Activated CD4-positive, alpha-beta T cell treated with anti-CD3 and anti-CD28 coated beads, Interleukin-2, Interleukin-6, amounts not matched to agents 100 ng/mL and 50 ng/mL, durations not matched to agents 16 hours and 8 hours (primary cell): ENCODE data around the gene HBM.
"Not testable (repeated sequence)": the region's sequence is repeated elsewhere in the genome, so short reads cannot be mapped to it uniquely, and the experiment has no call there.

Experiments used
- DNase-seq: peaks from one replicate; pipeline ENCODE4 v3.0.0-alpha.2; 2020

The HBM gene, protein sequence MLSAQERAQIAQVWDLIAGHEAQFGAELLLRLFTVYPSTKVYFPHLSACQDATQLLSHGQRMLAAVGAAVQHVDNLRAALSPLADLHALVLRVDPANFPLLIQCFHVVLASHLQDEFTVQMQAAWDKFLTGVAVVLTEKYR

DNA sequence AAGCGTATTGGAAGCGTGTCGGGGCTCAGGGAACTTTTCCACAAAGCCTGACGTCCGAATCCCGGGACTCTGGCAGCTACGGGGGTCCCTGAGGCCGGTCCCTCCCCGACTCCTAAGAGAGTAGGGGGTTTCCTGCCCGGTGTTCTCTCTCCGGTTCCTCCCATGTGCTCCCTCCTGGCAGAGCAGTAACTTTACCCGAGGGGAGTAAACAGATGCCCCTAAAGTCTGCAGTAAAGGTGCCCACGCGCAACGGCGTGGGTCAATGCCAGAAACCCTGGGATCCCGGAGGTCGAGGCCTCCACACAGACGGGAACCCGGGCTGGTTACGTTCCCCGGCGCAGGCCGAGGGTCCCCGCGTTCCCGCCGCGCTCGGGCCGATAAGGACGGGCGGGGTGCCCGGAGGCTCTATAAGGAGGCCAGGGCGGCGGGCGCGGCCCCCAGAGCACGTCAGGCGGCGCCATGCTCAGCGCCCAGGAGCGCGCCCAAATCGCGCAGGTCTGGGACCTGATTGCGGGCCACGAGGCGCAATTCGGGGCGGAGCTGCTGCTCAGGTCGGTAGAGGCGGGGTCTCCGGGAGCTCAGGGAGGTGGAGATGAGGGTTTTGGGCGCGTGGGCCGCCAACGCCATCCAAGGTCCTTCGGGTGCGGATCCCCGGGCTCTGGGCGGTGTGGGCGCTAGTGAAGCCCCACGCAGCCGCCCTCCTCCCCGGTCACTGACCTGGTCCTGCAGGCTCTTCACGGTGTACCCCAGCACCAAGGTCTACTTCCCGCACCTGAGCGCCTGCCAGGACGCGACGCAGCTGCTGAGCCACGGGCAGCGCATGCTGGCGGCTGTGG is at the start of gene HBM:
Gene HBM (plus strand): TSS at position 440 of the 836 bp plus-strand sequence. CDS start 20 bp downstream, at position 460.
- no peak for DNase-seq

DNA sequence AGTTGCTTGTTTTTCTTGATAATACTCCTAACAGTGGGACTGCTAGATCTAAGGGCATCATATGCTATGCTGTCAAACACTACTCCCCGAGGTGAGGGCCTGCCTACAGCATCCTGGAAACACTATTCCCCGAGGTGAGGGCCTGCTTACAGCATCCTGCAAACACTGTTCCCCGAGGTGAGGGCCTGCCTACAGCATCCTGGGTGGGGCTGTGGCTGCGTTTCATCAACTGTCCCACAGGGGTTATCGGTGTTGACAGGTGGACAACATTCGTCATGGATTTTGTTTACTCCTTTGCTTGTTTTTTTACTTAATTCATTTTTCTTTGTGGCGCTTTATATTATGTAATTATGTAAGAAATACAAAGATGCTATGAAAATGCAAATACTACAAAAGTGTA is 49.8 kb upstream of the HBM start:
- no peak for DNase-seq

DNA sequence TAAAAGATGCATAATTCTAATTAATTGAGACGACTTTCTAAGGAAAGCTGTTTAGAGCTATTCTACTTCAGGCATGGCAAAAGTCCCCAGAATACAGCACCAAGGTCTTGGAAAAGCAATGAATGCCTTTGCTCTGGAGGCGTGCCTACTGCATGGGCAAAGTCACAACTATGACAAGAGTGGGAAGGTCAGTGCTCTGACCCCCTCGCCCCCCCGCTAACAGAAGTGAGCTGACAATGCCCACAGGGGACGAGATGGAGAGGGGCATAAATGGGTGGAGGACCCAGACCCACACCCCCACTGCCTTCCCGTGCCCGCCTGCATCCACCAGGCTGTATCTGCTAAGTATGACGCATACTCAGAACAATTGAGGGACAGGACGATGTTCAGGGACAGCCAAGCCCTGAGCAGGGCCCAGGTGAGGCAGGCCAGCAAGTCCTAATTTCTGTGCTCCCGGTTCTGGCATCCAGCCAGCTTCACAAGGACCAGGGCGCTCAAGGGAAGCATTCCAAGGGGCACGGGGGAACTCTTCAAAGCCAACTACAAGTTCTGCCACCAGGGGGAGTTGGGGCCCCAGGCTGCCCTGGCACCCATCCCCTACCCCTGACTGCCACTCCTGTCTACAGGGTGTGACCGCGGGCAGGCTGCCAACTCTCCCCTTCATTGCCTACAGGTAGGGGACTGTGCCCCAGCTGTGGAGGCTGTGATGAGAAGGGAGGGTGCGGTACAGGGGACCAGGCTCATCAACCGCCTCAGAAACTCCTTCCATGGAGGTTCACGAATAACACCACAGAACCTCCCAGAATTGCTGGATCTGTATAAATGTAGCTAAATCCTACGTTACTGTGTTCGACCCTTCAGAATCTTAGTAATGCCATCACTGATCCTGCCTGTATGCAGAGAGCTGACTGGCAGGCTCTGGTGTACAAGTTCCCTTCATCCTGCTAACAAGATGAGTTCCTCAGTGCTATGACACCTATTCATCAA is 48.1 kb upstream of the HBM start:
- DNase-seq, result peak; percentile 68

DNA sequence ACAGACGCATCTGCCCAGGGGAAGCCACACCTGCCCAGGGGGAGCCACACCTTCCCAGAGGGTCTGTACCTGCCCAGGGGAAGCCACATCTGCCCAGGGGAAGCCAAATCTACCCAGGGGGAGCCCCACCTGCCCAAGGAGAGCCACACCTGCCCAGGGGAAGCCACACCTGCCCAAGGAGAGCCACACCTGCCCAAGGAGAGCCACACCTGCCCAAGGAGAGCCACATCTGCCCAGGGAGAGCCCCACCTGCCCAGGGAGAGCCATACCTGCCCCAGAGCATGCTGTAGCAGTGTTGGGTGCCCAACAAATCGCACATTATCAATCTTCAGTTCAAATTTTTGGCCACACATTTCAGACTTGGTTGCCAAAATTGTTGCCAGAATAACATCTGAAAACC is 46.9 kb upstream of the HBM start:
- no peak for DNase-seq

DNA sequence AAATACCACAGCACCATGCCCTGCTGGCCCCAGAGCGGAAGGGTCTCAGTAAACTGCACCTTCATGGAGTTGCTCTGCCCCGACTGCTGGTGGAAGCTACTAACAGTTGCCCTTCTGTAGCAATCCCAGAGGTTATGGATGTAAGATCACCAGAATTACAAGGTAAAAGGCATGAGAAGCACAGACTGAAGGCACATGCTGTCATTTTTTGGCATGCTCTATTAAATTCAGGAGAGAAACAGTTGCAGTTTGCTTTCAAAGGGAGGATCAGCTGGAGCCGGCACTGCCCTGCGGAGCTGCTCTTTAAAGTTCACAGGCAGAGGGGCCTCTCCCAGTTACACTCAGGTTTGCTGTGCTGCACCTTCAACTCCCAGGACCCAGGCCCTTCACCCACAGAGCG is 46.5 kb upstream of the HBM start:
- DNase-seq, result no peak

DNA sequence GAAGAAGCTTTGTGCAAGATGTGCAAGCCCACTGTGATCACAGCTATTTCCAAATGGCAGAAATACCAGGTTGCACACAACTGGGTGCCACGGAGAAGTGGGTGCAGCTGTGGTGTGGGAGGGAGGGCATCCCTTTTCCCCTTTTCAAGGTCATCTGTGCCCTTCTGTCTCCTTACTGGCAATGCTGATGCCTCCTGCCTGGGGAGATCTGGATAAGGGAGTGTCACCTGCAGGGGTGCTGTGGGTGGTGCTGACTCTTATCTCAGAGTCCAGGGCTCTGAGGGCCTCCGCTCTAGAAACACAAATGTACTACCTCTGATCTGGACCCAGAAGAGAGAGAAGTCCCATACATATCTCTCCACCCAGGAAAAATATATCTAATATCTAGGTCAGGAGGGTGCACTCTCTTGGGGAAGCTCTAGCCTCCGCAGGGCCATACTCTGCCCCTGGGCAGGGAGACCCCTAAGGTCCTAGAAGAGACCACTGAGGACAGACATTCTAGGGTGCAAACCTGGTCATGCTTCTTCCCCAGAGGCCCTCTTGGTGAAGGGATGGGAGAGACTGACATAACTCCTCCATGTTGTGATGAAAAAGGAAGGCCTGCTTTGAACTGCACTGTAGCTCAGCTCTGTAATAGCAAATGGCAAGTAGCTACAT is 45.8 kb upstream of the HBM start:
- DNase-seq, result no peak

DNA sequence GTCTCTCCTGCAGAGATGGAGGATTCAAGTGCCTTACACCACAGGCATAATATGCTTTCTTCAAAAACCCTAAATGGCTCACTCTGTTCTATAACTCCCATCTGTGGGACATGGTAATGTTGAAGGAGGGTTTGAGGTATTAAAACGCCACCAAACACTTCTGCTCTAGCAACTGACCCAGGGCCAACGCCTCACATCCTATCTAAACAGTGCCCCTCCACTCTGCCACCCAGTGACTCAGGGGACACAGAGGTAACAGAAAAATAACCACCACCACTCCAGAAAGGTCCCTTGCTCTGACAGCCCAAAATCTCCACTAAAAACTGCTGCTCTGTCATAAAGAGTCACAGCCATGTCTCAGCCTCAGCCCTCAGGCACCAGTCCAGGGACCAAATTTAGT is 45.0 kb upstream of the HBM start:
- DNase-seq, result no peak

DNA sequence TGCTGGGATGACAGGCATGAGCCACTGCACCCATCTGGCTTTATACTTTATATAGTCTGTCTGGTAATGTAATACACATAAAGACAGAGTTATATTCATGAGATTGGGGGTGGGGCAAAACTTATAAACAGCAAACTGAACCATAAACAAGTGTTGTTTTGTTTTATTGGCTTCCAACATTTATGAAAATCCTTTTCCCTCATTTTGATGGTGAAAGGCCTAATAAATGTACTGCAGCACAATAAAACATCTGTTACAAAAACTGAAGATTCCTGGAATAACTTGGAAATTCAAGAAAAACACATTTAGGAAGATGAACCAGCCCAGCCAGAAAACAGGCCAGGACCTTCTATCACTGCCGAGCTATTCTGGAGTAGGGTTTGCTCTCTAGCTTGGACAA is 43.4 kb upstream of the HBM start:
- DNase-seq, result no peak

DNA sequence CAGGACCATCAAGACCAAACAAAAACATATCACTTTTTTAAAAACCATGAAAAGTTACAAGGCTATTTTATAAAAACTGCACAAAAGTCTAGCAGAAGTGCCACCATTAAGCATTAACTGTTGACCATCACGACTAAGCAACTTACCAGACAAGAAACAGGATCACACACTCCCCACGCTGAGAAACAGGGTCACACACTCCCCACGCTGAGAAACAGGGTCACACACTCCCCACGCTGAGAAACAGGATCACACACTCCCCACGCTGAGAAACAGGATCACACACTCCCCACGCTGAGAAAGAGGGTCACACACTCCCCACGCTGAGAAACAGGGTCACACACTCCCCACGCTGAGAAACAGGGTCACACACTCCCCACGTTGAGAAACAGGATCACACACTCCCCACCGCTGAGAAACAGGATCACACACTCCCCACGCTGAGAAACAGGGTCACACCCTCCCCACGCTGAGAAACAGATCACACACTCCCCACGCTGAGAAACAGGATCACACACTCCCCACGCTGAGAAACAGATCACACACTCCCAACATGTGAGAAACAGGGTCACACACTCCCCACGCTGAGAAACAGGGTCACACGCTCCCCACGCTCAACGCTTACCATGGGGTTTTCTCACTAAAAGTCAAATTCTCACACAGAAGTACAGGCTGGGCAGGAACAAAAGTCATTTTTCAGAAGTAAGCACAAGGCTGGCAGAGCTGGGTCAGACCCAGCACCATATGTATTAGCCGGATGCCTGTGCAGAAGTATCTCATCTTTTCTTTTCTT is 42.0 kb upstream of the HBM start:
- DNase-seq, result not testable (repeated sequence)

DNA sequence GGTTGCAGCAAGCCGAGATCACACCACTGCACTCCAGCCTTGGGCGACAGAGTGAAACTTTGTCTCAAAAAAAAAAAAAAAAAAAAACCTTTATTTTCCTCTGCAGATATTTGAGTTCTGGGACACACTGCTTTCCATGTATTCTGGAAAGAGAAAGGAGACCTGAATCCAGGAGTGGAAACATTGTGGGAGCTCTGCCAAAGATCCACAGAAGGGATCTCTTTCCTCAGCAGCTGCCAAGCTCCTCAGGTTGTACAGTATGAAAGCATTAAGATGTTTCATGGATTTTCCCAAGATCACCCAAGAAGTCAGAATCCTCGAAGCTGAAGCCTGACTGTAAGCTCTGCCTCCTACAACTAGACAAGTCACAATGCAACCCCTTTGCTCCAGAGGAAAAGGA is 40.8 kb upstream of the HBM start:
- DNase-seq, result no peak

DNA sequence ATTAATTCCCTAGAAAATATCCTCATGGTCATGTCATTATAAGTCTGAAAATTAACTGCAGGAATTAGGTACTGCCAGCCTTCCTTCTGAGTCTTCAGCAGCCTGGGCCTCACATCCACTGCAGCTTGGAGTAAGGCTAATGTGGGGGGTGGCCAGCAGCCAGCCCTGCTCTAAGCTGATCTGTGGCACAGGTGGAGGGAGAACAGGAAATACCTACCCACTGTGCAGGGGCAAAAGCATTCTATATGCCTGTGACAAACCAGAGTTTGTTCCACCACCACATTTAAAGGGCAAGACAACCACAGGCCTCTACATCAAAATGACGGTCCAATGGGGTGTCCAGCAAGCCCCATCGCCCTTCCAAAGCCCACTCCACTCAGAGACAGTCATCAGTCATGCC is 36.7 kb upstream of the HBM start:
- no peak for DNase-seq

DNA sequence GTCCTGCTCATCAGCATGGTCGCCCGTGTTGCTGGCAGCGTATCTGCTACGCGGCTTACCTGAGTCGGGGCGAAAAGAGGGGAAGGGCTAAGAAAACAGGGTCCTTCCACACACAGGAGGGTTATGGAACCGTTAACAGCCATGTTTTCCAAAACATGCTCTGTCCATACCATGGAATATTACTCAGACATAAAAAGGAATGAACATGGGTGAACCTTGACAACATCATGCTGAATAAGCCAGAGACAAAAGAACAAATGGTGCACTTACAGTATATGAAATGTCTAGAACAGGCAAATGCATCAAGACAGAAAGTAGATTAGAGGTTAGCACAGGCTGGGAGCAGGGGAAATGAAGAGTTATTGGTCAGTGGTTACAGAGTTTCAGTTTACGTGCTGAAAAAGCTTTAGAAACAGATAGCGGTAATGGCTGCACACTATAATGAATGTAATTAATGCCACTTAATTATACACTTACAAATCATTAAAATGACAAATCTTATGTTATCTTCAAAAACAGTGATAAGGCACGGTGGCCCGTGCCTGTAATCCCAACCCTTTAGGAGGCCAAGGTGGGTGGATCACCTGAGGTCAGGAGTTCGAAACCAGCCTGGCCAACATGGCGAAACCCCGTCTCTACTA is 35.1 kb upstream of the HBM start:
- DNase-seq, result no peak

DNA sequence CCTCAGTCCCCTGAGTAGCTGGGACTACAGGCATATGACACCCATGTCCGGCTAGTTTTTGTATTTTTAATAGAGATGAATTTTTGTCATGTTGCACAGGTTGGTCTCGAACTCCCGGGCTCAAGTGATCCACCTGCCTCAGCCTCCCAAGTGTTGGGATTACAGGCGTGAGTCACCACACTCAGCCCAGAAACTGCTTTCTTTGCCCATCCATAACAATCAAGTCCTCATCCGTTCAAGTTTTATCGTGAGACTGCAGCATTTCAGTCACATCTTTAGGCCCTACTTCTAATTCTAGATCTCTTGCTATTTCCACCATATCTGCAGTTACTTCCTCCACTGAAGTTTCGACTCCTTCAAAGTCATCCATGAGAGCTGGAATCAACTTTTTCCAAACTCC is 33.7 kb upstream of the HBM start:
- DNase-seq, result no peak

DNA sequence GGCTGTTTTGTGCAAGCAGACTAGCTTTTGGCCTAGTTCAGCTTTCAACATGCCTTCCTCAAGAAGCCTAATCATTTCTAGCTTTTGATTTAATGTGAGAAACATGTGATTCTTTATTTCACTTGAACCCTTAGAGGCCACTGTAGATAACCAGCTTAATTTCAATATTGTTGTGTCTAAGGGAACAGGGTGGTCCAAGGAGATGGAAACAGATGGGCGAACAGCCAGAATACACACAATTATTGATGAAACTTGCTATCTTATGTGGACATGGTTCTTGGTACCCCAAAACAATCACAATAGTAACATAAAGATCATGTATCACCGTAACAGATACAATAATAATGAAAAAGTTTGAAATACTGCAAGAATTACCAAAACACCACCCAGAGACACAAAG is 32.1 kb upstream of the HBM start:
- no peak for DNase-seq

DNA sequence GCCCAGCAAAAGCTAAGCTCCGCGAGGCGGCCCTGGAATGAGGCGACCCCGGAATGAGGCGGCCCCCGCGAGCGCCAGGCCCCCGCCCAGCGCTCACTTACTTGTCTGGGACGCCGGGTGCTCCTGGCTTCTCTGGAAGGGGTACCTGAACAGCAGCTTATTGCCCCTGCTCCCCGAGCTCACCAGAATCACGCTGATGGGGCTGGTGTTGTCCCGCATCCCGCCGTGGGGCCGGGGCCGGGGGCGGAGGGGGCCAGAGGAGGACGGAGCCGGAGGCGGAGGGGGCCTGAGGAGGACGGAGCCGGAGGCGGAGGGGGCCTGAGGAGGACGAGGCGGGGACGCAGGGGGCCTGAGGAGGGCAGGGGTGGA is 27.7 kb upstream of the HBM start:
- DNase-seq, result peak; percentile 27

DNA sequence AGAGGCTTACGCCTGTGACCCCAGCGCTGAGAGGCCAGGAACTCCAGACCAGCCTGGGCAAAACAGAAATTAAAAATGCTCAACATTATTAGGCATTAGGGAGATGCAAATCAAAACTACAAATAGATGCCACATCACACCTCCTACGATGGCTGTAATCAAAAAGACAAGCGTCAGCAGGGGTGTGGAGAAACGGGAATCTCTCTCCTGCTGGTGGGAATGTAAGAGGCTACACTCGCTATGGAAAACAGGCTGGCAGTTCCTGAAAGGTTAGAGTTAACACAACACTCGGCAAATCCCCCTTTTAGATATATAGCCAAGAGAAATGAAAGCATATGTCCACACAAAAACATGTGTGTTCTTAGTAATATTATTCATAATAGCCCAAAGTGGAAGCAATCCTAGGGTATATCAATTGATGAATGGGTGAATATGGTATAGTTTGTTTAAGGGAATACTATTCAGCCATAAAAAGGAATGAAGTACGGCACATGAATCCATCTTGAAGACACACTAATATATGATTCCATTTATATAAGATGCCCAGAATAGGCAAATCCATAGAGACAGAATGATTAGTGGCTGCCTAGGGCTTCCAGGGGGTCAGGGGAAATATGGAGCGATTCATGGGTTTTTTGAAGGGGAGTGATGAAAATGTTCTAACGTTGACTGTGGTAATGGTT is 25.5 kb upstream of the HBM start:
- no peak for DNase-seq

DNA sequence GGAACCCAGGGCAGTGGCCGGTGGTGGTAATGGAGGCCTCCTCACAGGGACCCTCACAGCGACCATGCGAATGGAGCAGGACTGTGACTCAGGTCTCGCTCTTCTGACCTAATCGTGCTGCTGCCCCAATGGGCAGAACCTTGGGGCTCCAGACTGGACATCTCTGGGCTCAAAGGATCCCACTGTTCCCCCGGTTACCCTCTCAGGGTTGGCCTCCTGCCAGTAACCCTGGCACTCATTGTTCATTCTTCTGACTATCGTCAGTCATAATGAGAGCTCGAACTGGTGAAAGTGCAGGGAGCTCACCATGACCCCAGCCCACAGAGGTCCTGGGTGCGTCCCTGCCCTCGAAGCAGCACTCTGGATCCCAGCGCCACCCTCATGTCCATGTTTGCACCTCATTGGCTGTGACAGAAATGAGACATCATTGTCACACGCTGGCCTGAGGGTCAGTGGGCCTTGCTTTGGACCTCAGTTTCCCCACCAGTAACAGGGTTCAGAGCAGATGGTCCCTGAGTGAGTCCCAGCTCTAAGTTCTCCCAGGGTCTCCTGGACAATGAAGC is 23.3 kb upstream of the HBM start:
- DNase-seq, result no peak

DNA sequence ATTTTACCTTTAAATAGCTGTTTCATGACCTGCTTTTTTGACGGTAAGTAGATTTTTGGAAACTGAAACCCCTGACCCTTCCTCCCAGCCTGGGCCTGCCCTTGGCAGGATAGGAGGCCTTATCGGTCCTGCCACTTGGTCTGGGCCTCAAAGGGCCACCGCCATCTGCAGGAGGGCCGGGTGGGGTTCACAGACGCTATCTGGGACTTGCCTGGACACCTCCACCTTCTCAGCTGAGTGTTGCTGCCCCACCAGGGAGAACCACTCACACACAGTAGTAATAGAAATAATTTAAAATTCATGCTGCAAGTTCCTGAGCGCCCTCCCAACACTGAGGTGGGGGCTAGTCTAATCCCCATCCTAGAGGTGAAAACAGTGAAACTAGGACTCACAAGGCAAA is 22.7 kb upstream of the HBM start:
- DNase-seq, result no peak

DNA sequence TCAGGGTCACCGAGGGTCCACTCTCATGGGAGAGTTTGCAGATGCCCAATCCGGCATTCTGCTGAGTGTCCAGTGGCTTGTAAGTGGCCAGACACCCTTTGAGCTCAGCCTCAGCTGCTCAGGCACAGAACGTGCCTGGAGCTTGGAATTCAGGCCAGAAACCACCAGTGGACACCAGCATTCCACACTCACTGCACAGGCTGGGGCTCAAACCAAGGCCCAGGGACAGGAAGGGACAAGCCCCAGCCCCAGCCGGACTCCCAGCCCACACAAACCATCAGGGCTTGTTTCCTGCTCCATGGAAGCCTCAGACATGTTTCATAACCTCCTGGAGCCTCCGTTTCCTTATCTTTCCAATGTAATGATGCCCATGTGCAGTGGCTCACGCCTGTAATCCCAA is 22.3 kb upstream of the HBM start:
- no peak for DNase-seq

DNA sequence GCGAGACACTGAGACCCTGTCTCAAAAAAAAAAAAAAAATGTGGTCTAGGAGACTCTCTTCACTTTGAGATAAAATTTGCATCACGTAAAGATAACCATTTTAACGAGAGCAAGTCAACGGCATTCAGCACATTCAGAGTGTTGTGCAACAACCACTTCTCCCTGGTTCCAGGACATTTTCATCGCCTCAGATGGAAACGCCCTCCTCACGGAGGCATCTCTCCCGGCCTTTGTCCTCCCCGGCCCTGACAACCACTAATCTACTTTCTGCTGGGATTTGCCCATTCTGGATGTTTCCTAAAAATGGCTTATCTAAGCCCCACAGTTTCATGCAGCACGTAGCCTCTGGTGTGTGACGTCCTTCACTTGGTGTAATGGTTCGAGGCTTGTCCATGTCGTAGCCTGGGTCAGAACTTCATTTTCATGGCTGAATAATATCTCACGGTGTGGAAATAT is 21.0 kb upstream of the HBM start:
- DNase-seq, result no peak

DNA sequence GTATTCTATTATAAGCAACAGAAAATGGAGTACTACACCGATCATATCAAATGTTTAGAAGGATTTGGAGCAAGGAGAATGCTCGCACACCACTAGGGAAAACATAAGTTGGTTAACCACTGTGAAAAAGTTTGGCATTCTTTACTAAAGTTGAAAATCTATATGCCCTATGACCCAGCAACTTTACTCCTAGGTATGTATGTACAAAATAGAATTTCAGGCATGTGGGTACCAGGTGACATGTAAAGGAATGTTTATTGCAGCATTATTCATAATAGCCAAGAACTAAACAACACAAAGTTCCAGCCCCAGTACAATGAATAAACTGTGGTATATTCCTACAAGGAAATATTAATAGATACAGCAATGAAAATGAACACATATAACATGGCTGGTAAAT is 19.1 kb upstream of the HBM start:
- DNase-seq, result no peak
